IPS-18c (cell line): ENCODE data around the gene RASL11B.

Experiments used
- H3K4me3 ChIP-seq: 2 replicates; pipeline ENCODE4 v1.7.0; 2013; ENCODE audit warnings: low read depth, mild to moderate bottlenecking, low read length, moderate library complexity; ENCODE audit not compliant: insufficient read depth
- H3K9me3 ChIP-seq: one replicate; pipeline ENCODE4 v1.6.1; 2013; ENCODE audit warnings: mild to moderate bottlenecking, low read length, moderate library complexity; ENCODE audit not compliant: control insufficient read depth, insufficient read depth

Gene RASL11B

DNA sequence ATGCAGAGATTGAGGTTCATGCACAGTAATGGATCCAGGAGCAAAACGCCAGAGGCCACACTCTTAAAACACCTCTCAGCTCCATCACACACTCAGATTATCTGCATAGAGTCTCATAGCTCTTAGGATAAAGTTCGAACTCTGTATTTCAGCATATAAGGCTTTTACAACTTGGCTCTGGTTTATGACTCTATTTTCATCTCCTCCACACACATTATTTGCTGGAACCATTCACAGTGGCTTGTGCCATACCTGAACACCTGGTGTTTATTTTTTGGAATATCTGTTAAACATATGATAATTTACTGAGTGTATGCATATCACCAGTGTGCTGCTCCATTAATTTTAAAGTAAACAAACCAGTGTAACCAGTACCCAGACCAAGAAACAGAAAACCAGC is 27.2 kb downstream of the RASL11B start:
- Histone ChIP-seq H3K4me3 (no peak overlapping the region), H3K9me3 (no peaks in the 10 kb centered on the region)

DNA sequence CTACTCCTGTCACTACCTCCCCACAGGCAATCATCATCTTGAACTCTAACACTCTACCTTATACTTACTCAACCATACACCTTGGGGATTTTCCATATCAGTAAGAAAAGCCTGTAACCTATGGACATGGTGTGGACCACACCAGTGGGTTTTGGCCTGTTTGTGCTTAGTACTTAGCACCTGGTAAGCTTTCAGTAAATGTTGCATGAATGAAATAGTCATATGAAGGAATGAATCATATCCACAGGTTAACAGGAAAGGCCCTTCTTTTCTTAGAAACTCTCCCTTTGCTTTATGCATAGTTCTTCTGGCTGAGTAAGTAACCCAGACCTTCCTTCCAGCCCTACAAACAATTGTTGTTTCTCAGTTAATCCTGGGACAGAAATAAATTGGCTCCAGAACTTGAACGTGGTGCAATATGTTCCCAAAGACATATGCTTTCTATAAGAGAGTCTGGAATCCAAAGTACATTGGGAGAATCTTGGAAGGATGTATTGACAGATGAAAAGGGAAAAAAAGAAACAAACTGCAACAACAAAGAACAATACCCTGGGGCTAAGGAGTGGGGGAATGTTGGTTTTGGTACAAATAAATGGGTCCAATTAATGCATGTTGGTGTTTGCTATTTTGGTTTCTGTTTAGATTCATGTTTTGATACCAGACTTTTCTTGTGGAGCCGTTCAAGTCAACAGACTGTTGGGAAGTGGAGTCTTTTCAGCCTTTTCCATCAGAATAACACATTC is 27.8 kb downstream of the RASL11B start:
- no peaks in the 10 kb centered on the region for H3K9me3 ChIP-seq
- no peak overlapping the region for H3K4me3 ChIP-seq

DNA sequence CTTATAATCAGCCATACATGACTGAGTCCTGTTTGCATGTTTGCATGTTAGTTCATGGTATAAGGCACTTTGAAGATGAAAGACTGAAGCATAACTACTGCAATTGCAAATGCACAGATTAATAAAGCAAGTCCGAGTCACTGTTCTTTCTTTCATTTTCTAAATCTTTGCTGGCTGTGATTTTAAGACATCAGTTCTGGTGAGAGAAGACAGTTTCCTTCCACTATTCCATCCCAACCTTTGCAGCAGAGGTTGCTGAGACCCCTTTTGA is 28.3 kb downstream of the RASL11B start:
- Histone ChIP-seq H3K4me3 (no peak overlapping the region), H3K9me3 (no peaks in the 10 kb centered on the region)

GRCh38 chr4:52891743-52892142 is 29.6 kb downstream of the RASL11B start:
- Histone ChIP-seq H3K9me3 (no peaks in the 10 kb centered on the region), H3K4me3 (no peak overlapping the region)

GRCh38 chr4:52892880-52893279 is 30.8 kb downstream of the RASL11B start:
- H3K9me3 ChIP-seq, result no peaks in the 10 kb centered on the region

GRCh38 chr4:52894443-52894842 is 32.3 kb downstream of the RASL11B start:
- no peak overlapping the region for H3K4me3 ChIP-seq
- H3K9me3 ChIP-seq, result no peaks in the 10 kb centered on the region

More at GRCh38 chr4:52892880-52893279, 30.8 kb downstream of the RASL11B start:
- H3K4me3 ChIP-seq, result no peak overlapping the region

GRCh38 chr4:52903273-52903672 is 41.2 kb downstream of the RASL11B start:
- Histone ChIP-seq H3K4me3 (no peak overlapping the region), H3K9me3 (no peaks in the 10 kb centered on the region)

DNA sequence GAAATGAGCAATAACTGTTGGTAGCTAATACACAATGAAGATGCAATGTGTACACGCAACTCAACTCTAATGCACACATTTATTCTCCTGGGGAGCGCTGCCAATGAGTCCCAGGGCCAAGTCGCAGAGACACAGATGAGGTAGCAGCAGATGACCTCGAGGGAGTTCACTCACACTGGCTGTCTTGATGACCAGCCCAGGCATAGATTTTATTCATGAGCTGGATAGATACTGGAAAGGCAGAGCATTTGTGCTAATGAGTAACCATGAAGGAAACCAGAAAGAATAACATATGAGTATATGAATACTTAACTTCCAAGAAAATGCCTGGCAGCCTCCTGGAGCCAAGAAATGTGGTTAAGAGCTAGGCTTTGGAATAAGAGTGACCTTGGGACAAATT is 42.3 kb downstream of the RASL11B start:
- no peaks in the 10 kb centered on the region for H3K9me3 ChIP-seq

GRCh38 chr4:52907510-52907909 is 45.4 kb downstream of the RASL11B start:
- Histone ChIP-seq H3K4me3 (no peak overlapping the region), H3K9me3 (no peaks in the 10 kb centered on the region)

More for the DNA sequence above, 42.3 kb downstream of the RASL11B start:
- H3K4me3 ChIP-seq, result no peak overlapping the region

DNA sequence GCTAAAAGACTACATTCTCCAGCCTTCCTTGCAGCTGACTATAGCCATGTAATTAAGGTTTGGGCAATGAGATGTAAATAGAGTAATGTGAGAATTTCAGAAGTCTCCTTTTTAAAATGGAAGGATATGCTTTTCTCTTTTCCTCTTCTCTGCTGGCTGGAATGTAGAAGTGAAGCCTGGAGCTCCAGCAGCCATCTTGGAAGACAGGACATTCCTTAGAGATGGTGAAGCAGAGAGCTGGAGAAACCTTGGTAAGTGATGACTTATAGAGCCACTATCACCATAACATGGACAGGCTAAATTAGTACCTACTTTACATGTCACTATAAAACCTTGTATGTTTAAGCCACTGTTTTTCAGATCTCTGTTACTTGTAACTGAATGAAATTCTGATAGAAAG is 48.0 kb downstream of the RASL11B start:
- Histone ChIP-seq H3K4me3 (no peak overlapping the region), H3K9me3 (no peaks in the 10 kb centered on the region)

- Histone ChIP-seq H3K4me3 (no peak overlapping the region), H3K9me3 (no peaks in the 10 kb centered on the region)
Measured at GRCh38 chr4:52911684-52912294, 49.7 kb downstream of the RASL11B start.

DNA sequence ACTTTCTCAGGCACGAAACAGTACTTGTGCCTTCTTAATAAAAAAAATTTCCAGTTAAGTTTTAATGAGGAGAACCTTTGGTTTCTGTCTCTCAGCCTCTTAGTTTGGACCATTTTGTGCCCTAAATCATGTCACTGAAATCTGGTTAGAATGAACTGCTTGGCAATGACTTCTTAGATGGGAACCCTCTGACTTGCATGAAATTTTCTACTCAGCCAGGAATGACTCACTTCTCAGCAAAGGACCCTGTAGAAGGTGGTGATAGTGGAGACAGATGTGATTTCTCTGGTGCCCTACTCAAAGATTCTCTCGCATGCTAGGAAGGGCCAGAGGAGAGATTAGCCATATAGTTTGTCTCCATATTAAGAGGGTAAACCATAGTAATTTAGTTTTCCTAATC is 50.5 kb downstream of the RASL11B start:
- Histone ChIP-seq H3K9me3 (no peaks in the 10 kb centered on the region), H3K4me3 (no peak overlapping the region)

GRCh38 chr4:52914051-52914605 is 52.0 kb downstream of the RASL11B start:
- no peak overlapping the region for H3K4me3 ChIP-seq

GRCh38 chr4:52915191-52915590 is 53.1 kb downstream of the RASL11B start:
- no peak overlapping the region for H3K4me3 ChIP-seq
- no peaks in the 10 kb centered on the region for H3K9me3 ChIP-seq

More at GRCh38 chr4:52914051-52914605, 52.0 kb downstream of the RASL11B start:
- no peaks in the 10 kb centered on the region for H3K9me3 ChIP-seq

DNA sequence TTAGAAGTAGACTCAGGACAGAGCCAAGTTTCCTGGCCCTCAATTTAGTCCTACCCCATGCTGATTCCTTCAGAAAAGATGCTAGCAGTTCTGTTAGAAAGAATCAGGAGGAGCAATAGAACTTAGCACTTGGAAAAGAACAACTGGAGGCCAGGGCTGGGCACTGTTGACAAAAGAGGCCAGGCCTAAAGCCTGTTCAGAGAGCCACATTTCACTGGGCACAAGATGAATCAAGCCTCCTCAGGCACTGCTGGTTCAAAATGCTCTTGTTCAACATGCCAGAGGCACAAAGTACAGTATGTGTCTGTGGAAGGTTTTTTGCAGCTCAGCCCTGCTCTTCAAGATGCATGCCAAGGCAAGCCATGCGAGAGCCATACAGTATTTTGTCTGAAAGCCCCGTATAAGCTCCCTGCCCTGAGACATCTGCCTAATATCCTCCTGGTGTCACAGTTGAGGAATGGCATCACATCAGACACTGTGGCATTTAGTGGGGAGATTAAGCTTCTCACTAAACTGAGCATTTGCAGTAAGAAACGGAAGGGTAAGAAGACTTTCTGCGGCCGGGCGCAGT is 53.7 kb downstream of the RASL11B start:
- H3K9me3 ChIP-seq, result no peaks in the 10 kb centered on the region
- no peak overlapping the region for H3K4me3 ChIP-seq
